ENCODE results near the gene MARVELD3. TPM values are rescaled to one million over a fixed set of nuclear protein-coding genes. Genes with fewer than 3 reads are reported as not detected.
"Not testable (repeated sequence)": the region's sequence is repeated elsewhere in the genome, so short reads cannot be mapped to it uniquely, and the experiment has no call there.

Gene MARVELD3
- total RNA-seq, 1 experiment from 2014 or later: 51.7 TPM

DNA sequence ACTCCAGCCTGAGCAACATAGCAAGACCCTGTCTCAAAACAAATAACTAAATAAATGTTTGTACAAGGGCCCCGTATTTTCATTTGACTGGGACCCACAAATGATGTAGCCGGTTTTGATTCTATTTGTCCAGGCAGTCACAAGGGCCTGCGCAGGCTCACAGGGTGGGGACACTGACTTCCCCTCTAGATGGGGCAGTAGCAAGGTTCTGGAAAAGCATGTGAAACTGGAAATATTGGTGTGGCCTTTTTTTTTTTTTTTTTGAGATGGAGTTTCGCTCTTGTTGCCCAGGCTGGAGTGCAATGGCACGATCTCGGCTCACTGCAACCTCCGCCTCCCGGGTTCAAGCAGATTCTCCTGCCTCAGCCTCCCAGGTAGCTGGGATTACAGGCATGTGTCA, 11.0 kb upstream of the MARVELD3 start:
- H3K4me3 Mint-ChIP-seq (ENCODE audit: unreplicated experiment); H3K27ac Mint-ChIP-seq (ENCODE audit: unreplicated experiment); H3K9me3 ChIP-seq; H3K27me3 ChIP-seq (replicated peaks; ENCODE audit: control insufficient read depth, insufficient read depth, low read length); BruUV-seq (replicated peaks); H3K4me3 ChIP-seq (ENCODE audit: low read depth, low read length); H3K4me1 ChIP-seq; H3K36me3 ChIP-seq (ENCODE audit: control insufficient read depth, insufficient read depth, low read length); H3K36me3 Mint-ChIP-seq (ENCODE audit: insufficient read depth, unreplicated experiment); H3K9me3 Mint-ChIP-seq (ENCODE audit: unreplicated experiment); H3K4me1 Mint-ChIP-seq (ENCODE audit: low read depth, unreplicated experiment); intact Hi-C loops (cut with micrococcal nuclease; ENCODE audit: unreplicated experiment): not testable (repeated sequence)
- CTCF ChIA-PET: interaction anchor here (0.7 to 1.6 kb wide), 2 partner anchors 11 to 50 kb away, joined by 4 to 12 read pairs; partner anchors contain the start of gene MARVELD3
- DNase-seq: peak in 1 of 2 experiments; percentile 40
- POLR2A ChIA-PET: interaction anchor here (0.7 kb wide), 1 partner anchor 50 kb away, joined by 5 read pairs; no protein-coding TSS in a partner anchor
- H3K27me3 Mint-ChIP-seq (ENCODE audit: insufficient read depth, unreplicated experiment): peaks cover 10% of the 10 kb centered on the region
- TF ChIP-seq, protein P1, sequence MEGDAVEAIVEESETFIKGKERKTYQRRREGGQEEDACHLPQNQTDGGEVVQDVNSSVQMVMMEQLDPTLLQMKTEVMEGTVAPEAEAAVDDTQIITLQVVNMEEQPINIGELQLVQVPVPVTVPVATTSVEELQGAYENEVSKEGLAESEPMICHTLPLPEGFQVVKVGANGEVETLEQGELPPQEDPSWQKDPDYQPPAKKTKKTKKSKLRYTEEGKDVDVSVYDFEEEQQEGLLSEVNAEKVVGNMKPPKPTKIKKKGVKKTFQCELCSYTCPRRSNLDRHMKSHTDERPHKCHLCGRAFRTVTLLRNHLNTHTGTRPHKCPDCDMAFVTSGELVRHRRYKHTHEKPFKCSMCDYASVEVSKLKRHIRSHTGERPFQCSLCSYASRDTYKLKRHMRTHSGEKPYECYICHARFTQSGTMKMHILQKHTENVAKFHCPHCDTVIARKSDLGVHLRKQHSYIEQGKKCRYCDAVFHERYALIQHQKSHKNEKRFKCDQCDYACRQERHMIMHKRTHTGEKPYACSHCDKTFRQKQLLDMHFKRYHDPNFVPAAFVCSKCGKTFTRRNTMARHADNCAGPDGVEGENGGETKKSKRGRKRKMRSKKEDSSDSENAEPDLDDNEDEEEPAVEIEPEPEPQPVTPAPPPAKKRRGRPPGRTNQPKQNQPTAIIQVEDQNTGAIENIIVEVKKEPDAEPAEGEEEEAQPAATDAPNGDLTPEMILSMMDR (IDR thresholded peaks at IDR 0.05; ENCODE audit: insufficient read depth in 1 of 2, low read depth in 1 of 2, low read length in 1 of 2, severe bottlenecking in 1 of 2, unreplicated experiment in 1 of 2): peak in 1 of 2 experiments; percentile 18

DNA sequence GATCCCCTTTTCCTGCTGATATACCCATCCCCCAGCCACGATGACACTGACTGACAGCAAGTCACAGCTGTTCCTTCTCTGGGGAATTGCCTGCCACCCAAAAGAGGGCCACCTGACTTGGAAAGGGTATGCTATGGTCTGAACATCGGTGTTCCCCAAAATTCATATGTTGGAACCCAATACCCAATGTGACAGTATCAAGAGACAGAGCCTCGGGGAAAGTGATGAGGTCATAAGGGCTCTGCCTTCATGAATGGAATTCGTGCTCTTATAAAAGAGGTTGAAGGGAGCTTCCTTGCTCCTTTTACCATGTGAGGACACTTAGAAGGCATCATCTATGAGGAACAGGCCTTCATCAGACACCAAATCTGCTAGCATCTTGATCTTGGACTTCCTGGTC, 7.6 kb upstream of the MARVELD3 start:
- H3K27me3 ChIP-seq (replicated peaks; ENCODE audit: control insufficient read depth, insufficient read depth, low read length): no peaks in the 10 kb centered on the region
- no peak overlapping the region for H3K4me3 Mint-ChIP-seq (ENCODE audit: unreplicated experiment)
- intact Hi-C loops (cut with micrococcal nuclease; ENCODE audit: unreplicated experiment): no loop called here
- ChIA-PET CTCF (no interaction called here), POLR2A (no interaction called here)
- no peak overlapping the region for H3K27ac Mint-ChIP-seq (ENCODE audit: unreplicated experiment)
- peaks cover 8% of the 10 kb centered on the region for H3K27me3 Mint-ChIP-seq (ENCODE audit: insufficient read depth, unreplicated experiment)
- H3K4me3 ChIP-seq (ENCODE audit: low read depth, low read length): no peak overlapping the region
- no peaks in the 10 kb centered on the region for H3K9me3 Mint-ChIP-seq (ENCODE audit: unreplicated experiment)
- no peaks in the 10 kb centered on the region for H3K4me1 Mint-ChIP-seq (ENCODE audit: low read depth, unreplicated experiment)
- no peaks in the 10 kb centered on the region for H3K9me3 ChIP-seq
- DNase-seq: no peak
- BruUV-seq (replicated peaks): no TSS peak
- H3K4me1 ChIP-seq: no peaks in the 10 kb centered on the region
- no peaks in the 10 kb centered on the region for H3K36me3 Mint-ChIP-seq (ENCODE audit: insufficient read depth, unreplicated experiment)
- TF ChIP-seq, protein P1 (IDR thresholded peaks at IDR 0.05; ENCODE audit: insufficient read depth in 1 of 2, low read depth in 1 of 2, low read length in 1 of 2, severe bottlenecking in 1 of 2, unreplicated experiment in 1 of 2): no peak
- H3K36me3 ChIP-seq (ENCODE audit: control insufficient read depth, insufficient read depth, low read length): no peaks in the 10 kb centered on the region

DNA sequence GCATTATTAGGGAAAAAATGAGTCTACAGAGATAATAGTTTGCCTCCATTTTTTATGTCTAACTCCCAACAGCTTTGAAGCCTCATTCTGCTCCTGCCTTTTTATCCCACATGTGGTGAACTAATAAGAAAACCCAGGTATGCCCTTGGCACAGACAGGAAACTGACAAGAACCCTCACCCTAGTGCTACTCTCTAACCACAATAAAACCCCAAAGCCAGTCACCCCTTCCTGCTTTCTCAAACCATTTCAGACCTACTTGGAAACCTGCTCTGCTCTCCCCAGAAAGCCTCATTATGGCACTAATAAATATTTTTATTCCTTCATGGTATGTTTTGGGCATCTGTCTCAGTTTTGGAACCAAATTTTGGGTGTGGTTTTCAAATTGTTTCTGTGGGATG, 3.9 kb upstream of the MARVELD3 start:
- Mint-ChIP-seq H3K36me3 (ENCODE audit: insufficient read depth, unreplicated experiment) (peaks cover 11% of the 10 kb centered on the region), H3K27me3 (ENCODE audit: insufficient read depth, unreplicated experiment) (peaks cover 8% of the 10 kb centered on the region), H3K9me3 (ENCODE audit: unreplicated experiment) (no peaks in the 10 kb centered on the region), H3K27ac (ENCODE audit: unreplicated experiment) (no peak overlapping the region), H3K4me1 (ENCODE audit: low read depth, unreplicated experiment) (no peaks in the 10 kb centered on the region), H3K4me3 (ENCODE audit: unreplicated experiment) (no peak overlapping the region)
- H3K9me3 ChIP-seq: no peaks in the 10 kb centered on the region
- H3K4me3 ChIP-seq (ENCODE audit: low read depth, low read length): no peak overlapping the region
- no peaks in the 10 kb centered on the region for H3K36me3 ChIP-seq (ENCODE audit: control insufficient read depth, insufficient read depth, low read length)
- no peaks in the 10 kb centered on the region for H3K27me3 ChIP-seq (replicated peaks; ENCODE audit: control insufficient read depth, insufficient read depth, low read length)
- TF ChIP-seq, protein P1 (IDR thresholded peaks at IDR 0.05; ENCODE audit: insufficient read depth in 1 of 2, low read depth in 1 of 2, low read length in 1 of 2, severe bottlenecking in 1 of 2, unreplicated experiment in 1 of 2): no peak
- DNase-seq: no peak
- POLR2A ChIA-PET: no interaction called here
- intact Hi-C loops (cut with micrococcal nuclease; ENCODE audit: unreplicated experiment): no loop called here
- CTCF ChIA-PET: no interaction called here
- no TSS peak for BruUV-seq (replicated peaks)
- no peaks in the 10 kb centered on the region for H3K4me1 ChIP-seq

Data from Caco-2 (cell line).